HEK293 (cell line): Measurements from ENCODE around the gene EBF3.

ENCODE experiments used
- GLI4 ChIP-seq: fragments of 450-650 bp; formaldehyde crosslinking; IDR thresholded peaks from 2 replicates; pipeline ENCODE4 v1.5.1; 2016; ENCODE audit warnings: missing biosample characterization, missing genetic modification characterization
- GLIS2 ChIP-seq: fragments of 450-650 bp; formaldehyde crosslinking; IDR thresholded peaks from 2 replicates; pipeline ENCODE4 v1.5.1; 2016; ENCODE audit warnings: missing biosample characterization, missing genetic modification characterization
- HOXA7 ChIP-seq: sonication (generic); formaldehyde crosslinking; IDR thresholded peaks from 2 replicates; pipeline ENCODE4 v1.8.1; 2022; ENCODE audit warnings: missing genetic modification reagents, borderline replicate concordance
- IKZF3 ChIP-seq: fragments of 450-650 bp; IDR thresholded peaks from 2 replicates; pipeline ENCODE4 v1.5.0; 2018; ENCODE audit warnings: missing biosample characterization, mild to moderate bottlenecking, missing genetic modification characterization, moderate library complexity
- KLF8 ChIP-seq: fragments of 450-650 bp; formaldehyde crosslinking; IDR thresholded peaks from 2 replicates; pipeline ENCODE4 v1.5.1; 2016; ENCODE audit warnings: missing biosample characterization, missing genetic modification characterization
- OSR2 ChIP-seq: fragments of 450-650 bp; formaldehyde crosslinking; IDR thresholded peaks from 2 replicates; pipeline ENCODE4 v1.5.1; 2016; ENCODE audit warnings: missing biosample characterization, missing genetic modification characterization
- OVOL3 ChIP-seq: fragments of 450-650 bp; formaldehyde crosslinking; IDR thresholded peaks from 2 replicates; pipeline ENCODE4 v1.5.1; 2016; ENCODE audit warnings: missing biosample characterization, missing genetic modification characterization
- RBAK ChIP-seq: fragments of 450-650 bp; formaldehyde crosslinking; IDR thresholded peaks from 2 replicates; pipeline ENCODE4 v1.5.1; 2016; ENCODE audit warnings: missing biosample characterization, missing genetic modification characterization
- YY1 ChIP-seq: fragments of 450-650 bp; formaldehyde crosslinking; IDR thresholded peaks from 2 replicates; pipeline ENCODE4 v1.5.1; 2018; ENCODE audit warnings: missing biosample characterization, missing genetic modification characterization
- ZFP41 ChIP-seq: fragments of 450-650 bp; formaldehyde crosslinking; IDR thresholded peaks from 2 replicates; pipeline ENCODE4 v1.5.1; 2016; ENCODE audit warnings: missing biosample characterization, missing genetic modification characterization, borderline replicate concordance
- ZNF133 ChIP-seq: fragments of 450-650 bp; formaldehyde crosslinking; IDR thresholded peaks from 2 replicates; pipeline ENCODE4 v1.5.1; 2016; ENCODE audit warnings: missing biosample characterization, missing genetic modification characterization
- ZNF140 ChIP-seq: fragments of 450-650 bp; formaldehyde crosslinking; IDR thresholded peaks from 2 replicates; pipeline ENCODE4 v1.5.1; 2016; ENCODE audit warnings: missing biosample characterization, missing genetic modification characterization
- ZNF157 ChIP-seq: fragments of 450-650 bp; formaldehyde crosslinking; IDR thresholded peaks from 2 replicates; pipeline ENCODE4 v1.5.1; 2016; ENCODE audit warnings: missing biosample characterization, missing genetic modification characterization
- ZNF169 ChIP-seq: fragments of 450-650 bp; formaldehyde crosslinking; IDR thresholded peaks from 2 replicates; pipeline ENCODE4 v1.5.1; 2016; ENCODE audit warnings: missing biosample characterization, missing genetic modification characterization
- ZNF174 ChIP-seq: fragments of 450-650 bp; formaldehyde crosslinking; IDR thresholded peaks from 2 replicates; pipeline ENCODE4 v1.5.0; 2017; ENCODE audit warnings: missing biosample characterization, mild to moderate bottlenecking, missing genetic modification characterization
- ZNF23 ChIP-seq: fragments of 450-650 bp; formaldehyde crosslinking; IDR thresholded peaks from 2 replicates; pipeline ENCODE4 v1.5.1; 2016; ENCODE audit warnings: missing biosample characterization, missing genetic modification characterization, borderline replicate concordance
- ZNF341 ChIP-seq: fragments of 450-650 bp; formaldehyde crosslinking; IDR thresholded peaks from 2 replicates; pipeline ENCODE4; 2016; ENCODE audit warnings: low read depth, missing biosample characterization, missing genetic modification characterization
- ZNF473 ChIP-seq: fragments of 450-650 bp; formaldehyde crosslinking; IDR thresholded peaks from 2 replicates; pipeline ENCODE4 v1.5.1; 2017; ENCODE audit warnings: missing biosample characterization, missing genetic modification characterization
- ZNF514 ChIP-seq: fragments of 450-650 bp; formaldehyde crosslinking; IDR thresholded peaks from 2 replicates; pipeline ENCODE4 v1.5.1; 2016; ENCODE audit warnings: missing biosample characterization, missing genetic modification characterization
- ZNF521 ChIP-seq: fragments of 450-650 bp; formaldehyde crosslinking; IDR thresholded peaks from 2 replicates; pipeline ENCODE4 v1.5.1; 2017; ENCODE audit warnings: missing biosample characterization, mild to moderate bottlenecking, missing genetic modification characterization
- ZNF585B ChIP-seq: fragments of 450-650 bp; formaldehyde crosslinking; IDR thresholded peaks from 2 replicates; pipeline ENCODE4 v1.5.1; 2016; ENCODE audit warnings: missing biosample characterization, missing genetic modification characterization
- ZNF658 ChIP-seq: fragments of 450-650 bp; formaldehyde crosslinking; IDR thresholded peaks from 2 replicates; pipeline ENCODE4; 2016; ENCODE audit warnings: missing biosample characterization, missing genetic modification characterization
- ZSCAN30 ChIP-seq: fragments of 450-650 bp; IDR thresholded peaks from 2 replicates; pipeline ENCODE4 v1.5.1; 2018; ENCODE audit warnings: missing biosample characterization, mild to moderate bottlenecking, missing genetic modification characterization, moderate library complexity
- TF ChIP-seq, protein P1 (sequence below): fragments of 450-650 bp; formaldehyde crosslinking; IDR thresholded peaks from 2 replicates; pipeline ENCODE4 v1.5.1; 2016; ENCODE audit warnings: missing biosample characterization, missing genetic modification characterization
- TF ChIP-seq, protein P2 (sequence below): fragments of 450-650 bp; formaldehyde crosslinking; IDR thresholded peaks from 2 replicates; pipeline ENCODE4 v1.5.1; 2016; ENCODE audit warnings: missing biosample characterization, missing genetic modification characterization
- TF ChIP-seq, protein P3 (sequence below): fragments of 450-650 bp; formaldehyde crosslinking; IDR thresholded peaks from 2 replicates; pipeline ENCODE4 v1.5.1; 2016; ENCODE audit warnings: missing biosample characterization, missing genetic modification characterization, low read depth
- TF ChIP-seq, protein P4 (sequence below): IDR thresholded peaks from 2 replicates; pipeline ENCODE4 v1.6.1; 2011; ENCODE audit warnings: mild to moderate bottlenecking, low read depth, low read length, borderline replicate concordance
- TF ChIP-seq, protein P5 (sequence below): fragments of 450-650 bp; formaldehyde crosslinking; IDR thresholded peaks from 2 replicates; pipeline ENCODE4 v1.5.1; 2016; ENCODE audit warnings: missing biosample characterization, missing genetic modification characterization
- TF ChIP-seq, protein P6 (sequence below): fragments of 450-650 bp; formaldehyde crosslinking; IDR thresholded peaks from 2 replicates; pipeline ENCODE4 v1.5.1; 2016; ENCODE audit warnings: missing biosample characterization, missing genetic modification characterization

EBF3 gene

DNA sequence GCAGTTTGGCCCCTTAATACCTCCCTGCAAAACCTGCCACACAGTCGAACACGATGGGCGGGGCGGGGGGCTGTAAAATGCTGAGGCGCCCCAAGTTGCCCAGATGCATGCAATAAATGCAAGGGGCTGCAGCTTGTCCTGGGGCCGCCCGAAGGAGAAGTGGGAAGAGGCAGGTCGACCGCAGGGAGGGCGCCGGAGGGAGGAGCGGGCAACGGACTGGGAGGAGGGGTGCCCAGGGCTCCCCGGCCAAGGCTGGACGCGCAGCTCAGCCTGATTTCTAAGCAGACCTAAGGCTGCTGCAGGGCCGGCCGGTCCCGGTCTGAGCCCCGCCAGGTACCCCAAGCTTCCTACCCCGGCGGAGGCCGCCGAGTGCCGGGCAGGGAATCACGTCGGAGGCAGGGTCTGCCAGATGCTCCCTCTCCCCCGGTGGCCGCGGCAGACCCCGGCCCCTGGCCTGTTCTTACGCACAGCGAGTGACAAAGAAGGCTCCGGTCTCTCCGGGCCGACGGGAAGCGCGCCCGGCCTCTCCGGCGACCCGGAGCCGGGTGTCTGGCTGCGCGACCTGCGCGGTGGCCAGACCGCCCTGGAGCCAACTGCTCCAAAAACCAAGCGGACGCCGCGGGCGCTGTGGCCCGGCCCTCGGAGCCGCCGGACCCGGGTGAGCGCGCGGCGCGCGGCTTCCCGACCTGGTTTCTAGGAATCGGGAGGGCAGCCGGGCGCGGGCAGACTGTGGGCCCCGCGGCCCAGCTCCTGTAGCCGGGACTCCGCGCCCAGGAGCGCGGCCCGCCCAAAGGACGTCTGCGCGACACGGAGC is 744 bp upstream of the EBF3 start (continued):
- TF ChIP-seq, protein P1, sequence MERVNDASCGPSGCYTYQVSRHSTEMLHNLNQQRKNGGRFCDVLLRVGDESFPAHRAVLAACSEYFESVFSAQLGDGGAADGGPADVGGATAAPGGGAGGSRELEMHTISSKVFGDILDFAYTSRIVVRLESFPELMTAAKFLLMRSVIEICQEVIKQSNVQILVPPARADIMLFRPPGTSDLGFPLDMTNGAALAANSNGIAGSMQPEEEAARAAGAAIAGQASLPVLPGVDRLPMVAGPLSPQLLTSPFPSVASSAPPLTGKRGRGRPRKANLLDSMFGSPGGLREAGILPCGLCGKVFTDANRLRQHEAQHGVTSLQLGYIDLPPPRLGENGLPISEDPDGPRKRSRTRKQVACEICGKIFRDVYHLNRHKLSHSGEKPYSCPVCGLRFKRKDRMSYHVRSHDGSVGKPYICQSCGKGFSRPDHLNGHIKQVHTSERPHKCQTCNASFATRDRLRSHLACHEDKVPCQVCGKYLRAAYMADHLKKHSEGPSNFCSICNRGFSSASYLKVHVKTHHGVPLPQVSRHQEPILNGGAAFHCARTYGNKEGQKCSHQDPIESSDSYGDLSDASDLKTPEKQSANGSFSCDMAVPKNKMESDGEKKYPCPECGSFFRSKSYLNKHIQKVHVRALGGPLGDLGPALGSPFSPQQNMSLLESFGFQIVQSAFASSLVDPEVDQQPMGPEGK (tag by site-specific recombination), result peak; percentile 36; the same call in 1 of the 2 replicates
- TF ChIP-seq KLF8, result no peak
- TF ChIP-seq GLIS2 (tag by site-specific recombination), result 0 out of 2 replicates have a peak, but pooled peaks have one; percentile 42
- TF ChIP-seq ZNF169 (tag by site-specific recombination), result no peak
- TF ChIP-seq ZNF521 (tag by site-specific recombination), result no peak
- TF ChIP-seq, protein P2, sequence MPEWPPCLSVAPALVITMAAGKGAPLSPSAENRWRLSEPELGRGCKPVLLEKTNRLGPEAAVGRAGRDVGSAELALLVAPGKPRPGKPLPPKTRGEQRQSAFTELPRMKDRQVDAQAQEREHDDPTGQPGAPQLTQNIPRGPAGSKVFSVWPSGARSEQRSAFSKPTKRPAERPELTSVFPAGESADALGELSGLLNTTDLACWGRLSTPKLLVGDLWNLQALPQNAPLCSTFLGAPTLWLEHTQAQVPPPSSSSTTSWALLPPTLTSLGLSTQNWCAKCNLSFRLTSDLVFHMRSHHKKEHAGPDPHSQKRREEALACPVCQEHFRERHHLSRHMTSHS (tag by site-specific recombination), result no peak
- TF ChIP-seq ZNF473 (tag by site-specific recombination), result no peak
- TF ChIP-seq GLI4, result no peak
- no peak for TF ChIP-seq ZNF157 (tag by site-specific recombination)
- TF ChIP-seq ZNF140 (tag by site-specific recombination), result no peak
- no peak for TF ChIP-seq ZNF585B (tag by site-specific recombination)
- TF ChIP-seq, protein P3, sequence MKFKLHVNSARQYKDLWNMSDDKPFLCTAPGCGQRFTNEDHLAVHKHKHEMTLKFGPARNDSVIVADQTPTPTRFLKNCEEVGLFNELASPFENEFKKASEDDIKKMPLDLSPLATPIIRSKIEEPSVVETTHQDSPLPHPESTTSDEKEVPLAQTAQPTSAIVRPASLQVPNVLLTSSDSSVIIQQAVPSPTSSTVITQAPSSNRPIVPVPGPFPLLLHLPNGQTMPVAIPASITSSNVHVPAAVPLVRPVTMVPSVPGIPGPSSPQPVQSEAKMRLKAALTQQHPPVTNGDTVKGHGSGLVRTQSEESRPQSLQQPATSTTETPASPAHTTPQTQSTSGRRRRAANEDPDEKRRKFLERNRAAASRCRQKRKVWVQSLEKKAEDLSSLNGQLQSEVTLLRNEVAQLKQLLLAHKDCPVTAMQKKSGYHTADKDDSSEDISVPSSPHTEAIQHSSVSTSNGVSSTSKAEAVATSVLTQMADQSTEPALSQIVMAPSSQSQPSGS (tag by site-specific recombination), result no peak
- TF ChIP-seq ZSCAN30 (tag by site-specific recombination), result no peak
- TF ChIP-seq, protein P4, sequence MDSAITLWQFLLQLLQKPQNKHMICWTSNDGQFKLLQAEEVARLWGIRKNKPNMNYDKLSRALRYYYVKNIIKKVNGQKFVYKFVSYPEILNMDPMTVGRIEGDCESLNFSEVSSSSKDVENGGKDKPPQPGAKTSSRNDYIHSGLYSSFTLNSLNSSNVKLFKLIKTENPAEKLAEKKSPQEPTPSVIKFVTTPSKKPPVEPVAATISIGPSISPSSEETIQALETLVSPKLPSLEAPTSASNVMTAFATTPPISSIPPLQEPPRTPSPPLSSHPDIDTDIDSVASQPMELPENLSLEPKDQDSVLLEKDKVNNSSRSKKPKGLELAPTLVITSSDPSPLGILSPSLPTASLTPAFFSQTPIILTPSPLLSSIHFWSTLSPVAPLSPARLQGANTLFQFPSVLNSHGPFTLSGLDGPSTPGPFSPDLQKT, result no peak
- TF ChIP-seq, protein P5, sequence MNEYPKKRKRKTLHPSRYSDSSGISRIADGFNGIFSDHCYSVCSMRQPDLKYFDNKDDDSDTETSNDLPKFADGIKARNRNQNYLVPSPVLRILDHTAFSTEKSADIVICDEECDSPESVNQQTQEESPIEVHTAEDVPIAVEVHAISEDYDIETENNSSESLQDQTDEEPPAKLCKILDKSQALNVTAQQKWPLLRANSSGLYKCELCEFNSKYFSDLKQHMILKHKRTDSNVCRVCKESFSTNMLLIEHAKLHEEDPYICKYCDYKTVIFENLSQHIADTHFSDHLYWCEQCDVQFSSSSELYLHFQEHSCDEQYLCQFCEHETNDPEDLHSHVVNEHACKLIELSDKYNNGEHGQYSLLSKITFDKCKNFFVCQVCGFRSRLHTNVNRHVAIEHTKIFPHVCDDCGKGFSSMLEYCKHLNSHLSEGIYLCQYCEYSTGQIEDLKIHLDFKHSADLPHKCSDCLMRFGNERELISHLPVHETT (tag by site-specific recombination), result no peak
- no peak for TF ChIP-seq ZNF341 (tag by site-specific recombination)
- TF ChIP-seq RBAK (tag by site-specific recombination), result no peak
- no peak for TF ChIP-seq ZNF23 (tag by site-specific recombination)
- no peak for TF ChIP-seq ZNF658 (tag by site-specific recombination)
- no peak for TF ChIP-seq ZNF514 (tag by site-specific recombination)
- no peak for TF ChIP-seq ZFP41
- TF ChIP-seq YY1 (tag by site-specific recombination), result no peak
- no peak for TF ChIP-seq HOXA7 (CRISPR knock-in tag)
- TF ChIP-seq ZNF174 (tag by site-specific recombination), result no peak
- no peak for TF ChIP-seq OSR2 (tag by site-specific recombination)
- TF ChIP-seq IKZF3 (tag by site-specific recombination), result no peak
- TF ChIP-seq OVOL3 (tag by site-specific recombination), result no peak
- TF ChIP-seq ZNF133 (tag by site-specific recombination), result no peak
- TF ChIP-seq, protein P6, sequence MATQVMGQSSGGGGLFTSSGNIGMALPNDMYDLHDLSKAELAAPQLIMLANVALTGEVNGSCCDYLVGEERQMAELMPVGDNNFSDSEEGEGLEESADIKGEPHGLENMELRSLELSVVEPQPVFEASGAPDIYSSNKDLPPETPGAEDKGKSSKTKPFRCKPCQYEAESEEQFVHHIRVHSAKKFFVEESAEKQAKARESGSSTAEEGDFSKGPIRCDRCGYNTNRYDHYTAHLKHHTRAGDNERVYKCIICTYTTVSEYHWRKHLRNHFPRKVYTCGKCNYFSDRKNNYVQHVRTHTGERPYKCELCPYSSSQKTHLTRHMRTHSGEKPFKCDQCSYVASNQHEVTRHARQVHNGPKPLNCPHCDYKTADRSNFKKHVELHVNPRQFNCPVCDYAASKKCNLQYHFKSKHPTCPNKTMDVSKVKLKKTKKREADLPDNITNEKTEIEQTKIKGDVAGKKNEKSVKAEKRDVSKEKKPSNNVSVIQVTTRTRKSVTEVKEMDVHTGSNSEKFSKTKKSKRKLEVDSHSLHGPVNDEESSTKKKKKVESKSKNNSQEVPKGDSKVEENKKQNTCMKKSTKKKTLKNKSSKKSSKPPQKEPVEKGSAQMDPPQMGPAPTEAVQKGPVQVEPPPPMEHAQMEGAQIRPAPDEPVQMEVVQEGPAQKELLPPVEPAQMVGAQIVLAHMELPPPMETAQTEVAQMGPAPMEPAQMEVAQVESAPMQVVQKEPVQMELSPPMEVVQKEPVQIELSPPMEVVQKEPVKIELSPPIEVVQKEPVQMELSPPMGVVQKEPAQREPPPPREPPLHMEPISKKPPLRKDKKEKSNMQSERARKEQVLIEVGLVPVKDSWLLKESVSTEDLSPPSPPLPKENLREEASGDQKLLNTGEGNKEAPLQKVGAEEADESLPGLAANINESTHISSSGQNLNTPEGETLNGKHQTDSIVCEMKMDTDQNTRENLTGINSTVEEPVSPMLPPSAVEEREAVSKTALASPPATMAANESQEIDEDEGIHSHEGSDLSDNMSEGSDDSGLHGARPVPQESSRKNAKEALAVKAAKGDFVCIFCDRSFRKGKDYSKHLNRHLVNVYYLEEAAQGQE, result no peak
